HG02884 (cell line): ENCODE data around the gene FBN1.
A peak's percentile ranks its signal among the peaks of the same experiment; 100 is the strongest.

Source experiments
- ATAC-seq: cut with Tn5 transposase; IDR thresholded peaks from one replicate; pipeline ENCODE4 v1.9.1; 2021; ENCODE audit warnings: mild to moderate bottlenecking, moderate library complexity; ENCODE audit not compliant: unreplicated experiment

FBN1 gene

DNA sequence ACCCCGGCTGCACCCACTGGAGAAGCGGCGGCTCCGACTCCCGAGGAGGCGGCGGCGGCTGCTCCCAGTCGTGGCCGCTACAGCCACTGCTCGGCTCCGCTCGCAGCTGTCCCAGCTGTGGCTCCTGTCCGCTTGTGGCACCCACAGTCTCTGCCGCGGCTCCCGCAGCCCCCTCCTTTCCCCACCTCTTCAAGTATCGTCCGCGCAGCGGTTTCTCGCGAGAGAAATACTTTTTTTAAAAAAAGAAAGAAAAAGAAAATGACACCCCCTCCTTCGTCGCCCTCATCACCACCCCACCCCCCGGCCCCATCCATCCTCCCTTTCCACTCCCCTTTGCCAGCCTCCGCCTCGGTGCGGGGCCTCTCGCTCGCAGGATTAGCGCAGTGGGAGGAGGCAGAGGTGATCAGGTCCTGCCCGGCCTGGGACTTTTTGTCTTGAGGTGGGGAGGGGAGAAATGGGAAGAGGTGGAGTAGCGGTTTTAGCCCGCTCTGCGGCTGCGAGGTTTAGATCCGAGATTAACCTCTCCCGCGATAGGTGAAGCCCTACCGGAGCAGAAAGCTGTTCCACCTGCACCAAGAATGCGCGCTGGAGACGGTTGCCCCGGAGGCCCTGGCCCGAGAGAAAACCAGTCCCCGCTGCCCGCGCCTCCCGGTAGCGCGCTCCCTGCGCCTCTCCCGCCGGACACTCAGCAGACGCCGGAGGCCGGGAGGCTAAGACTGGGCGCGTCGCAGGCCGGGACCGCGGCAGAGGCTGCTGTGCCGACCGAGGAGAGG lies at the start of gene FBN1:
TSS of gene FBN1 (minus strand) at position 152 of the 773 bp plus-strand sequence. CDS start 940 bp downstream, outside the sequence.
- peak; percentile 45 for ATAC-seq

DNA sequence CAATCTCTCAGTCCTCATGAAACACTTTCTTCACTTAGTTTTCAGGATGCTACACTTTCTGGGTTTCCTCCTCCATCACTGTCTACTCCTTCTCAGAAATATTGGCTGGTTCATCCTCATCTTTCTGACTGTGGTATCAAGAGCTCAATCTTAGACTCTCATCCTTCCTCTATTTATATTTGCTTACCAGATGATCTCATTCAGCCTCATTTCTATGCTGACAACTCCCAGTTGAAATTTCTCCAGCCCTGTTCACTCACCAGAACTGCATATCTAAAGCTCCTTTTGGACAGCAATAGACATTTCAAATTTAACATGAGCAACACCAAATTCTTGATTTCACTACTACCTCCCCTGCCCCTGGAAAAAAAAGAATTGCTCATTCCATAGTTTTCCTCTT lies 48.0 kb upstream of the FBN1 start:
- no peak for ATAC-seq

DNA sequence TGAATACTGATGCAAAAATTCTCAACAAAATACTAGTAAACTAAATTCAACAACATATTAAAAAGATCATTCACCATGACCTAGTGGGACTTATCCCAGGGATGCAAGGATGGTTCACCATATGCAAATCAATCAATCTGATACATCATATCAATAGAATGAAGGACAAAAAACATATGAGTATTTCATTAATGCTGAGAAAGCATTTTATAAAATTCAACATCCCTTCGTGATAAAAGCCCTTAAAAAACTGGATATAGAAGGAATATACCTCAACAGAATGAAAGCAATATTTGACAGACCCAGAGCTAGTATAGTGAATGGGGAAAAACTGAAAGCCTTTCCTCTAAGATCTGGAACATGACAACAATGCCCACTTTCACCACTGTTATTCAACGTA lies 43.0 kb upstream of the FBN1 start:
- ATAC-seq, result no peak

DNA sequence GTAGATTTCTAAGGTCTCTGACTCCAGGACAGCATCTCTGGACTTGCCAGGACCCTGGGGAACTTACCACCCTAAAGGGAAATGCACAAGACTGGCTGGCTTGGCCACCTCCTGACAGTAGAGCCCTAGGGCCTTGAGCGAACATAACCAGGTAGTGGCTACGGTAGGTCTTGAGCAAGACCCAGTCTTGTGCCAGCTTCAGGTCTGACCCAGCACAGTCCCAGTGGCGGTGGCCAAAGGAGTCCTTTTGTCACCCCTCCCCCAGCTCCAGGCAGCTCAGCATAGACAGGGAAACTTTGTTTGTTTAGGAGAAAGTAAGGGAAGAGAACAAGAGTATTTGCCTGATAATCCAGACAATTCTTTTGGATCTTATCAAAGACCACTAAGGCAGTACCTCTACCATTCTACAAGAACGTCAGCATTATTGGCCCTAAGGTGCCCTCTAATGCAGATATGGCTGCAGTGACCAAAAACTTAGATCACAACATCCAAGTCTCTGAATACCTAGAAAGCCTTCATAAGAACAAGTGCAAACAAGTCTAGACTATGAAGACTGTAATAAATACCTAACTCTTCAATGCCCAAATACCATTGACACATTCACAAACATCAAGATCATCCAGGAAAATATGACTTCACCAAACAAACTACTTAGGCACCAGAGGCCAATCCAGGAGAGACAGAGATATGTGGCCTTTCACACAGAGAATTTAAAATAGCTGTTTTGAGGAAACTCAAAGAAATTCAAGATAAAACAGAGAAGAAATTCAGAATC lies 38.7 kb upstream of the FBN1 start:
- no peak for ATAC-seq

DNA sequence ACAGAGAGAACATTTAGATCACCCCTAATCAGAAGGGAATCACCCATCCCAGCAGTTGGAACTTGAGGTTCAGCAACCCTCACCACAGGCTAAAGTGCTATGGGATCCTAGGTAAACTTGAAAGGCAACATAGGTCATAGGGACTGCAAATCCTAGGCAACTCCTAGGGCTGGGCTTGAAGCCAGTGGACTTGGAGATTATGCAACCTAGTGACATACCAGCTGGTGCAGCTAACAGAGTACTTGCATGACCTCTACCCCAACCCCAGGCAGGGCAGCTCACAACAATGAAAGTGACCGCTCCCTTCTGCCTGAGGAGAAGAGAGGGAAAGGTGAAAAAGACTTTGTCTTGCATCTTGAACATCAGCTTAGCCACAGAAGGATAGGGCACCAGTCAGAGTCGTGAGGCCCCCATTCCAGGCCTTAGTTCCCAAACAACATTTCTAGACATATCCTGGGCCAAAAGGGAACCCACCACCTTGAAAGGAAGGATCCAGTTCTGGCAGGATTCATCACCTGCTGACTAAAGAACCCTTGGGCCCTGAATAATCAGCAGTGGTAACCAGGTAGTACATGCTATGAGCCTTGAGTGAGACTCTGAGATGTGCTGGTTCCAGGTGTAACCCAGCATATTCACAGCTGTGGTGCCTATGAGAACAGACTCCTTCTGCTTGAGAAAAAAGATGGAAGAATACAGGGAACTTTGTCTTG lies 37.6 kb upstream of the FBN1 start:
- ATAC-seq, result no peak

DNA sequence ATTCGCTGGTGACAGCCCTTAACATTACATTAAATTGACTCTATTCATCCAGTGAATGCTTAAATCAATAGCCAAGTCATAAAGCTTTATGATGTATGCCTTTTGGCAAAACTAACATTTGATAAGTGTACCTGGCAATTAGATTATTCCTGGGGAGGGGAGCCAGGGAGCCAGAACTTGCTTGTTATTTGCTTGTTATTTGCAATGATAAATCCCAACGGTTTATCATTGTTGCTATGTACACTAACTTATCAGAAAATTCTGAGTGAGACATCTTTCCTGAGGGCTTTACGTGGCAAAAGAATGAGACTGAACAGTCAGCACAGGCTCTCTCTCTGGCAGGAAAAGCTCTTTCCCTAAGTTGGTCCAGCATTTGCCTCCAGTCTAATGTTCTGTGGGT lies 35.8 kb upstream of the FBN1 start:
- ATAC-seq, result no peak

DNA sequence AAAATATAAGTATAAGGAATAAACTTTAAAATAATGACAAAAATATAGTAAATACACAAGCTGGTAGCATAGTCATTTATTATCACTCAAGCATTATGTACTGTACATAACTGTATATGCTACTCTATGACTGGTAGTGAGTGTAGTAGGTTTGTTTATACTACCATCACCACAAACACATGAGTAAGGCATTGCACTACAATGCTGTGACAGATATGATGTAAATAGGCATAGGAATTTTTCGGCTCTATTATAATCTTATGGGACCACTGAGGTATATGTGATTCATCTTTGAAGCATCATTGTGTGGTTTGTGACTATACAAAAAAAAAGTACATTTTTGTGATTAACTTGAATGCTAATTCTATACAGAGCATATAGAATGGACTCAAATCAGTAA lies 35.3 kb upstream of the FBN1 start:
- ATAC-seq, result no peak

DNA sequence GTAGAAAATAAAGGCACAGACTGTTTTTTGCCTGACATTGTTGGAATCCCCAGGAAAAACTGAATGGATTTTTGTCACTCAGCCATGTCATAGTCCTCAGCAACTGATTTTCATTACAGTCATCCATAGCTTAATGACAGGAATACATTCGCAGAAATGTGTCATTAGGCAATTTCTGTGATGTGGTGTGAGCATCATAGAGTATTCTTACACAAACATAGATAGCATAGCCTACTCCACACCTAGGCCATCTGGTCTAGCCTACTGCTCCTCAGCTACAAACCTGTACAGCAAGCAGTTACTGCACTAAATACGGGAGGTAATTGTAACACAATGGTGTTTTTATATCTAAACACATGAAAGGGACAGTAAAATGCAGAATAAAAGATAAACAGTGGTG lies 34.4 kb upstream of the FBN1 start:
- no peak for ATAC-seq

DNA sequence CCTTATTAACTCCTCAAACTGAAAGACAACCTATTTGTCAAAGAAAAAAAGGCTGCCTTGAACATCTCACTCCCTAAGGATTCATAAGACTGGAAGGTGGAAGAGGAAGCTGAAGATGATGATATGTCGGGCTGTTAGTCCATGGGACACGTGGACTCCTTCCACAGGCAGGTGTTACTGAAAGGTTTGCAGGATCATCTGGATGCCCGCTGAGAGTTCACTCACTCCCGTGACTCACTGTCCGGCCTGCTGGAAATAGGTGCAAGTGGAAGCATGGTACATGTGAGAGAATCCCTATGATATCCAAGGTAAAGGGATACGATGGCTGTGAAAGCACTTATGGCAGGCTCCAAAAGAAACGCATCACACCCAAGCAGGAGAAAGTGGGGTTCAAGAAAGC lies 33.3 kb upstream of the FBN1 start:
- no peak for ATAC-seq

DNA sequence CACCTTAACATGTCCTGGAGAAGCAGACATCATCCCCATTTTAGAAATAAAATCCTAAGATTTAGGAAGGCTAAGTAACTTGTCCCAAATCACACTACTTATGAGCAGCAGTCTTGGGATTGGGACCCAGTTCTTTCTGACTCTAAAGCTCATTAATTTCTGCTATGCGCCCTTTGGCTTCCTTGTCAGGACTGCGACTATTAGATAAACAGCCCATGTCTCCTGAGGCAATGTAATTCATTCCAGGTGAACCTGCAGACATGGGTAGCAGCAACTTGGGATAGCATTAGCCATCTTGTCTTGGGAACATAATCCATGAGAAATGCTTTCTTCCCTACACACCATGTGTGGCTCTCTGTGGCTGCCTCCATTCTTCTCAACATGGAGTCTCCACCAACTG lies 32.3 kb upstream of the FBN1 start:
- no peak for ATAC-seq

DNA sequence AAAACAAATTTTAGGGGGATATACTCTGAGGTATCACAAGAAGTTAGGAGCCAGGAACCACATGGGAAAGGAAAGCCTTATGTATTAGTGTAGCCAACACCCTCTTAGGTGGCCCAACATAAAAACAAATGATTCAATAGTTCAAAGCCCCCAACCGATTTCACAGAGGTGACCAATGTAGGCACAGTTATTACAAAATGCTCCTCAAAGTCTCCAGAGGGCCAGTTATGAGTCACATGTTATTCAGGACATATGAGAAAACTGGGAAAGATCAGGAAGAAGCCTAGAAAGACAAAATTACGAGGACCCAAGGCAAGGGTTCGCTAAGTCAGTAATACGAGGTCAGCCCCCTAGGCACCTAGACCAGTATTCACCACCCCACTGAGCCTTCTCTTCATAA lies 29.9 kb upstream of the FBN1 start:
- no peak for ATAC-seq

DNA sequence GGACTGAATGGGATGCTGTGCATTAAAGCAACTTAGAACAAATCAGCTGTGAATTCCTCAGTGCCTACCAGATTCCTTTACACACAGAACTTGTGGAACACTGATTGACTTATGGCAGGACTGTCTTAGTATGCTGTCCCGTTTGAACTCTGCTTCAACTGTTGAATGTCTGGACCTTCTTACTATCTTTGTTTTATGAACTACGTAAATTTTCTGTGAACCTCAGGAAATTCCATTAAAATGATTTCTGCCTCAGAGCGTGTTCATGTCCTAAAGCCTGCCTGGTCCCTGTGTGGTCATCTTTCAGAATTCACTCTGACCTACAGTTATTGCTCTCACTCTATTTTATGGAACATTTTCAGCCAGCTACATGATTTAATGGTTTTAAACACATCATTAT lies 29.4 kb upstream of the FBN1 start:
- no peak for ATAC-seq

DNA sequence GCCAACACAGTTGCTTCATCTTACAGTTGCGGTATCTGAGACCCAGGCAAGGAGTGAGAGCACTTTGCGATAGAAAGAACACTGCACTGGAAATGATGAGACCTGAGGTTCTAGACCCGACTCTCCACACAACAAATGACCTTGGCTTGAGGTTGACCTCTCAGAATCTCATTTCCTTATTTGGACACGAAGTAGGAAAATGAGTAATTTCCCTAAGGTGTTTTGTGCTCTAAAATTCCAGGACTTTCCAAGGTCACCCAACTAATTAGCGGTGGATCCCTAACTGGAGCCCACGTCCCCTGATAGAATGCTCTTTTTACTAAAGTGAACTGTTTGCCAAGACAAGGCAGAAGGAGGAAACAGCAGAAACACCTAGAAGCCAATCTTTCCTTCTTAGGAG lies 26.7 kb upstream of the FBN1 start:
- ATAC-seq, result no peak

DNA sequence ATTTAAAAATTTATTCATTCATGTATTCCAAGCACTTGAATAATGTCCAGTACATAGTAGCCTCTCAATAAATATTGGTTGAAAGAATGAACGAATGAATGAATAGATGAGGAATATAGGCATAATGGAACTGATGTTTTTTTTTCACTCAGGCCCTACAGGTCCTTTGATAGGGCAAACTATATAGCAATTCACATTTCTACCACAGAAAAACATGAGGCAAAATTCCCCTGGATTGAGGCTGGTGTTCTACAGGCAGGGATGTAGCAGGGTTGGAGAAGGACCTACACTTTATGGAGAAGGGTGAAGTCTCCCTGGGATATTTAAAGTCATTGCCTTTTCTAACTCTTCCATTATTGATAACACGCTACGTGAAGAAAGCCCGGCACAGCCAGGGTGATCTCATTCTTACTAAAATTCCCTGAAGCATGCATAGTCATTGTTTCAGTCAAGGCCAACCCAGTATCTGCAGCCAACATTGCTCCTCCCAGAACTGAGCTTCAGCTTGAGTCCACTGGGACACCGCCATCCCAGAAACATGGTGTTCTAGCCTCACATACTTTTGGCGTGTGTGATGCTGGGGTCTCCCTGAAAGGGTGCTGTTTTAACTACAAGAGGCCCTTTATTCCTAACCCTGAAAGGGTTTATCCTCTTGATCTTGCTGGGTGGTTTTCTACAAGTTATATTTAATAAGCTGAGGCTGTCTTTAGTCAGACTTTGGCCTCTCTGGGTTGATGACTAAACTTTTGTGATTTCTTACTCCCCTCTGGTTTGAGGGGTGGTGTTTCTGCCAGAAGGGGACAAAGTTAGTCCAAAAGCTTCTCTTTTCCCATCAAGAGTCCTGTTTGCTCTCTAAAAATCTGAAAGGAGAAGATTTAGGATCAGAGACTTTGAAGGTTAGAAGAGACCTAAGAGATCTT lies 25.9 kb upstream of the FBN1 start:
- ATAC-seq, result no peak

DNA sequence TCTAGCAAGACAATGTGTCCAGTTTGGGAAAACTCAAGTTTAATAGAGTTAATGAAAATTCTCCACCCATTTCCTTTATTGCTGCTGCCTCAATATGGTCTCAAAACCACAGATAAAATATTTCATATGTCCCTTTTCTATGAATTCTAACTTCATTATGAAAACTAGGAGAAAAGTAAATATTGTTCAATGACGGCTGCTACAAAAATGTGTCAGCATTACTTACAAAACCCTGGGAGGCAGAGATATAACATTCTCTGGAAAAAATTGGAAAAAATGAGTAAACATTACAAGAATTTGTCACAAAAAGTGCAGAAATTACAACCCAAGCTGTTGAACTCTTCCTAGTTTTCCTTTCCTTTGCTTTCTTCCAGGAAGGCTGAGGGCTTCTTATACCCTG lies 22.2 kb upstream of the FBN1 start:
- no peak for ATAC-seq

DNA sequence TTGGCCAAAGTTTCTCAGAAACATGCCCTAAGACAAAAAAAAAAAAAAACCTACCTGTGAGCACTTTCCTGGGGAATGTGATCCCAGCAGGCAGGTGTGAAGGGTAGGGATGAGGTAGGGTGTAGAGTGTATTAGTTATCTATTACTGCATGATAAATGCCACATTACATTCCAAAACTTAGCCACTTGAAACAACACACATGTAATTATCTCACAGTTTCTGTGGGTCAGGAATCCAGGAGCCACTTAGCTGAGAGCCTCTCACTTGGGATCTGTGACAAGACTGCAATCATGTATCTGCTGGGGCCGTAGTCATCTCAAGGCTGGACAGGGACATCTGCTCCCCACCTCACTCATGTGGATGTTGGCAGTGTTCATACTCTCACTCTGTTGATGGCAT lies 18.9 kb upstream of the FBN1 start:
- ATAC-seq, result no peak

DNA sequence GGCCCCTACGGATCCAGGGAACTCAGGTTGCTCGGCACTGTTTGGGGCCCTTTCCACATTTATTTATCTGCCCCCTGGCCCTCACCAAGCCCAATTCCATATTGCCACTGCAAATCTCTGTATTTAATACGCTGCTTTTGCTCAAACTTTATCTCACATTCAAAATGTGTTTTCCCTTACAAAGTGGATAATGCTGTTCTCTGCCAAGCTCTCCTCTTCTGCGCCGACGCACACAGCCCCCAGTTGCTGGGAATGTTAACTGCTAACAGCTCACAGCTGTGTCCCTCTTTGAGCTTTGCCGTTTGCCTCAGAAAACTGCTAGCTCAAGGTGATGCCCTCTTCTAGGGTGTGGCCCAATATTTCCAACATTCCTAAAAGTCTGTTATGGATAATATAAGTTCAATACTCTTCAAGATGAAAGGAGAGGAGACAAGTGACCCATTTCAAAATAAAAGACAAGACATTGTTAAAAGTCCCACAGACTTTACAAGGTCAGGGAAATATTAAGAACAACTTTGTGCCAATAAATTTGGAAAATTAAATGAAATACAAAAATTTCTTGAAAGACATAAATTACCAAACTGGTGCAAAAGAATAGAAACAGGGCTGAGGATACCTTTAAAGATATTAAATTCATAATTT lies 12.6 kb upstream of the FBN1 start:
- ATAC-seq, result no peak

DNA sequence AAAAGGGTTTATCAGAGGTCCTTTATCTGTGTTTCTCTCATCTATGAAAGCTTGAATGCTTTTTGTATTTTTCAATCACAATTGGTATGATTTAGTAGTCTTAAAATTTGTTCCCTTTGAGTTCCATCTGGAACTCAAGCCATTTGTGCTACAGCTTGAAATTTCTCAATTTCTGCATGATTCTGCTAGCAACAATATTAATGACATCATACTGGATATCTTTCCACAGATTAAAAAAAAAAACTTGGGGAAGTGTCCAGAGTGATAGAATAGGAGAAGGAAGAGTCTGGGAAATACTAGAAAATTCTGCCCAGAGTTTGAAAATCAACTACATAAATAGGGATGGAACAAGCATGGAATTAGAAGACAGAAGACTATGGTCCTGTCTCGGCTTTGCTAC lies 9.3 kb upstream of the FBN1 start:
- no peak for ATAC-seq

DNA sequence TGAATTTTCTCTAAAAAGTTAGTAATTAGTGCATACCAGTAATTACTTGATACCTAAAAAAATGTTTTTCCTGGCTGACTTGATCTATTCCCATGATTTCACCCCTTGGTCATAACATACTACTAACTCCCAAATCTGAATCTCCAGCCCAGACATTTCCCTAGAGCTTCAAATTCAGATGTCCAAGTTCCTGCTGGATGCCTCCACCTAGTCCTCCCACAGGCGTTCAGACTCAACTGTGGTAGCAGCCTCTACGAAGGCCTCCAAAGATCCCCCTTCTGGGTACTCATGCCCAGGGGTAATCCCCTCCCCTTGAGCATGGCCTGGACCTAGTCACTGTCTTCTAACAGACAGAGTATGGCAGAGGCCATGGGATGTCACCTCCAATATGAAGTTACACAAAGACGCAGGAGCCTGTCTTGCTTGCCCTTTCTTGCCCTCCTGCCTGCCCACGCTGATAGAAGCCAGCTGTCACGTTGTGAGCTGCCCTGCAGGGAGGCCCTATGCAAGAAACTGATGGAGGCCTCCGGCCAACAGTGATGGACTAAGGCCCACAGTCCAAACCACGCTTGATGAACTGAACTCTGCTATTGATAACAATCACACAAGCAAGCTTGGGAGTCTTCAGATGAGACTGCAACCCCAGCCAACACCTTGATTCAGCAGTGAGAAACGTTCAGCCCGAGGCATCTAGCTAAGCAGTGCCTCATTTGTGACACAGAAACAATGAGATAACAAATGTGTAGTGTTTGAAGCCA lies 8.6 kb upstream of the FBN1 start:
- ATAC-seq, result no peak

DNA sequence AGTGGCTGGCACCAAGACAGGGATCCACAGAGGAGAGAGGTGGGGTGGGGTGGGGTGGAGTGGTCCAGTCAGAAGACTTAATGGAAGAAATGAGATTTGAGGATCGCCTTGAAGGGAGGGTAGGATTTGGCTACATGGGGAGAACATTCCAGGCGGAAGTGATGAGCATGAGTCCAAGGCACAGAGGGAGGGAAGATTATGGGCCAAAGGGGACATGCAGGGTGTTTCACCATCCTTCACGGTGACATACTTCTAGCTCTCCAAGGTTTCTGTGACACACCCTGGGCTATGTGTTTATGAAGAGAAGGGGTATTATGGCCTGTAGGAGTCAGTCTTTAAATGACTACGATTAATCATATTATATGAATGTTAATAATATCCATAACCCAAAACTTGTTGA lies 7.7 kb upstream of the FBN1 start:
- no peak for ATAC-seq
